Measurements from ENCODE around the gene TMEM39A.

TMEM39A gene

DNA sequence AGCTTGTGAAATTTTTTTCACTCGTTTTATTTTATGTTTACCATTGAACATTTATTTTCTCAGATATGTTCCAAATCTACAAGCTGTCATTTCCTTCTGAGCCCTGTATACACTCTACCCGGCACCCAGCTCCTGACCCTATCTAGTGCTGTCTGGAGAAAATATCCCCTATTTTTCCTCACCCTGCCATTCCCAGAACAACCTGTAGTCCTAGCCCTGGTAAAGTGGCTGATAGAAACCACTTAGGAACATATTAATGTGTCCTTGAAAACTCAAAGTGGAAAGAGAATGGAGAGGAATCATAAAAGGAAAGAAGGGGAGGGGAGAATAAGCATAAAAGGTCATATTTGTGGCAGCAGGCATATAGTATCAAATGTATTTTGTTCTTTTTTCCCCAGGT lies 26.7 kb upstream of the TMEM39A start:
- no peak overlapping the region for H3K4me3 ChIP-seq (ENCODE audit: control insufficient read depth, low read depth, low read length)
- DNase-seq (ENCODE audit: low read depth), result no peak
- TF ChIP-seq, protein P1, sequence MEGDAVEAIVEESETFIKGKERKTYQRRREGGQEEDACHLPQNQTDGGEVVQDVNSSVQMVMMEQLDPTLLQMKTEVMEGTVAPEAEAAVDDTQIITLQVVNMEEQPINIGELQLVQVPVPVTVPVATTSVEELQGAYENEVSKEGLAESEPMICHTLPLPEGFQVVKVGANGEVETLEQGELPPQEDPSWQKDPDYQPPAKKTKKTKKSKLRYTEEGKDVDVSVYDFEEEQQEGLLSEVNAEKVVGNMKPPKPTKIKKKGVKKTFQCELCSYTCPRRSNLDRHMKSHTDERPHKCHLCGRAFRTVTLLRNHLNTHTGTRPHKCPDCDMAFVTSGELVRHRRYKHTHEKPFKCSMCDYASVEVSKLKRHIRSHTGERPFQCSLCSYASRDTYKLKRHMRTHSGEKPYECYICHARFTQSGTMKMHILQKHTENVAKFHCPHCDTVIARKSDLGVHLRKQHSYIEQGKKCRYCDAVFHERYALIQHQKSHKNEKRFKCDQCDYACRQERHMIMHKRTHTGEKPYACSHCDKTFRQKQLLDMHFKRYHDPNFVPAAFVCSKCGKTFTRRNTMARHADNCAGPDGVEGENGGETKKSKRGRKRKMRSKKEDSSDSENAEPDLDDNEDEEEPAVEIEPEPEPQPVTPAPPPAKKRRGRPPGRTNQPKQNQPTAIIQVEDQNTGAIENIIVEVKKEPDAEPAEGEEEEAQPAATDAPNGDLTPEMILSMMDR (conservative IDR thresholded peaks at IDR 0.05; ENCODE audit: control insufficient read depth, insufficient read depth, low read depth, low read length), result no peak

DNA sequence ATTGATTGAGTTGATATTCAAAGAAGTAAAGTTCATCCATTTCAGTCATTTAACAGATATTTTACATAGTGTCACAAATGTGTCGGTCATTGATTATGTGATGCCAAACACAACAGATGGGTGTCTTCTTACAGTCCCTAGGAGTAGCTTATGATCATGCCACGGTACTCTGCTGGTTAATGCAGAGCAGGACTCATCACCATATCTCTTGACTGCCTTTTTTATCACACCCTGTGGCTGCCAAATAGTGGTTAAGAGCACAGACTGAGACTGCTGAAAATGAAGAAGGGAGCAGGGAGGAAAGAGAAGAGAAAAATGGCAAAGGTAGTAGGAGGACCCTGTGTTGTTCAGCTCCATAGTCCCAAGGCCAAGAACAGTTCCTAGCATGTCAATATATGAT lies 22.1 kb upstream of the TMEM39A start:
- TF ChIP-seq, protein P1 (conservative IDR thresholded peaks at IDR 0.05; ENCODE audit: control insufficient read depth, insufficient read depth, low read depth, low read length), result no peak
- H3K4me3 ChIP-seq (ENCODE audit: control insufficient read depth, low read depth, low read length), result no peak overlapping the region
- no peak for DNase-seq (ENCODE audit: low read depth)

DNA sequence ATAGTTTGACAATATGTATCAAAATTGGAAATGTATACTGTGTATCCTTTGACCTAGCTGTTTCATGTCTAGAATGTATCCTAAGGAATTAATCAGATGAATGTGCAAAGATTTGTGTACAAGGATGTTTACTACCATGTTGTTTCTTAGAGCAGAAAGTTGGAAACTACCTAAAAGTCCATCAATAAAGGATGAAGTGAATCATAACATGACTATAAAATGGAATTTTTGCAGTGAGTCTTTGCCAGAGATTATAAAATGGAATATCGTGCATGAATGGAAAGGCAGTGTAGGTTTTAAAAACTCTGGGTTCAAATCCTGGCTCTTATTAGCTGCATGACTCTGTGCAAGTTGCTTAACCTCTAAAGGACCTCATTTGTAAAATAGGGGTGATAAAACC lies 19.7 kb upstream of the TMEM39A start:
- no peak overlapping the region for H3K4me3 ChIP-seq (ENCODE audit: control insufficient read depth, low read depth, low read length)
- DNase-seq (ENCODE audit: low read depth), result no peak
- TF ChIP-seq, protein P1 (conservative IDR thresholded peaks at IDR 0.05; ENCODE audit: control insufficient read depth, insufficient read depth, low read depth, low read length), result no peak

DNA sequence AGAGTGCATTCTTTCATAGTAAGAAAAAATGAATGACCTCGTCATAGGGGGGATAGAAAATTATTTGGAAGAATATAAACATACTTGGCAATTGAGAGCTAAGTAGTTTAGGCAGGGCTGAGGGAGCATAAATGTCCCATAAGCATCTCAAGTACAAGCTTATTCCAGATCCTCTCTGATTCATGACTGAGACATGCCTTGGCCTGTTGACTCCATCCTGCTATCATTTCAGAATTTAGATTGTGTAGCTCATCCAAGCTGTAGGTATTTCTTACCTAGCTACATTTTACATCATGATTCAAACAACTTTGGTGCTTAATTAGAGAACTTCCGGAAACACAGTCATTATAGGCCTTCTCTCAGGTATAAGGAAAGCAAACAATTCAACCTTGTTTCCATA lies 17.7 kb upstream of the TMEM39A start:
- TF ChIP-seq, protein P1 (conservative IDR thresholded peaks at IDR 0.05; ENCODE audit: control insufficient read depth, insufficient read depth, low read depth, low read length), result no peak
- H3K4me3 ChIP-seq (ENCODE audit: control insufficient read depth, low read depth, low read length), result no peak overlapping the region
- DNase-seq (ENCODE audit: low read depth), result no peak

DNA sequence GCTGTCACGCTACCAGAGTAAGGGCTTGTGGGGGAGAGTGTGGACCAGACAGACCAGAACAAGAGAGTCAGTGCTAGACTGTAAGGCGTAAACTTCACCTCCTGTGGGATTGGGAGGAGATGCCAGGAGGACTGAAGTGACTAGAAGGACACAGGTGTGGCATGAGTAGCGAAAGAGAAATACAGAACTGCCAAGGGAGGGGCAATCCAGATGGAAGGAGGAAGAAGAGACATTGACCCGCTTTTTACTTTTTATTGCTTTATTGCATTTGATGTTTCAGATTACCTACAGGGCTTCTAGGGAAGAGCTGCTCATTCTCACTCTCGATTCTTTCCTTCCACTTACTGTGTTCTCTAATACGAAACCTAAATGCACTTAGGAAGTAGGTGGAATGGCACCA lies 7.5 kb upstream of the TMEM39A start:
- TF ChIP-seq, protein P1 (conservative IDR thresholded peaks at IDR 0.05; ENCODE audit: control insufficient read depth, insufficient read depth, low read depth, low read length), result no peak
- DNase-seq (ENCODE audit: low read depth), result no peak
- no peak overlapping the region for H3K4me3 ChIP-seq (ENCODE audit: control insufficient read depth, low read depth, low read length)

DNA sequence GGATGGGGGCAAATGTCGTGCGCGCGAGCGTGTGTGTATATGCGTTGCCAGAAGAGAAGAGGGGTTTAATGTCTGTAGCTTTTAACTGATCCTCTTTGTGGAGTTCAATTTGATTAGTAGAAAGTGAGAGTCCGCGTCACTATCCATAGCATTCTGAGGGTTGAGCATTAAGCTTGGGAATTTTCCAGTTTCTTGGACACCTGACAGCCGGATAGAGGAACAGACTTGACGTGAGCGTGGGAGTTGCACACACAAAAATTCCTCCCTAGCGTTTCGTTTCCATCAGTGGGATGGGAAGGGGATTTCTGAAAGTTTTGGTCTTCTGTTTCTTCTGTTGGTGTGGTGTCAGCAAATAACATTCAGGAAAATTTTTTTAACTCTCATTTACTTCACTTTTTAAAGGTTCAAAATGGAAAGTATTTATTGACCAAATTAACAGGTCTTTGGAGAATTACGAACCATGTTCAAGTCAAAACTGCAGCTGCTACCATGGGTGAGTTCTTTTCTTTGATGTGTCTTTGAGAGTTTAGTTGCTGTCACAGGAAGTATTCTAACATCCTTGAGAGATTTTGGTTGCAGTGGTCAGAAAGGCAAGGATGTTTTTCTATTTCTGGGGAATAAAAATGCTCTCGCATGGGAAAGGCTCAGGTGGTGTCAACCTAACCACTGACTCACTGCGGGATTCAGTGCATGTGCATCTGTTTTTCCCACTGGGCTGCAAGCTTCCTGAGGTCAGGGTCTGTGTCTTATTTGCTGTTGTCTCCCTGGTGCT lies 6.2 kb upstream of the TMEM39A start:
- DNase-seq (ENCODE audit: low read depth), result peak; percentile 36
- TF ChIP-seq, protein P1 (conservative IDR thresholded peaks at IDR 0.05; ENCODE audit: control insufficient read depth, insufficient read depth, low read depth, low read length), result no peak
- peak overlapping the region; percentile 90 for H3K4me3 ChIP-seq (ENCODE audit: control insufficient read depth, low read depth, low read length)

Data from fibroblast of mammary gland (primary cell).